ENCODE measurements around the gene CCR8.

CCR8 gene

DNA sequence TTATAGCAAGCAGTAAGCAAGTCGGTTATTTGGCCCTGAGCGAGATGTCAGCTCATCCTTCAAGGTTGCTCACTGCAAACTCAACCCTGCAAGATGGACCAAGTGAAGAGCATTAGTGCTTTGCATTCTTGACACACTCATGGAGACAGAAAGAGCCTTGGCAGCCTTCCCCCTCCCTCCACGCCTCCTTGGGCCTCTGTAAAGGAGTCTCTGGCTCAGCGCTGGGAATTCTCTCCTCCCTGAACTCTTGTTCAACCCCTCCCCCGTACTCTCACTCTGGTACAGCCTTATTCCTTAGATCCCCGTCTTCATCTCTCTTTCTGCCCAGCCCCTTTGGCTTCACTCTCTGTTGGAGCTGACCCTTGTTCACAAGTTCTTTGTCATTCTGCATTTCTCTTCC is 47.5 kb upstream of the CCR8 start:
- no peak overlapping the region for H2AFZ ChIP-seq (ENCODE audit: low read length)
- no peak overlapping the region for H2BK15ac ChIP-seq (ENCODE audit: low read length)
- H2BK12ac ChIP-seq (ENCODE audit: low read length): no peak overlapping the region
- H3K9ac ChIP-seq (ENCODE audit: low read depth, low read length, poor library complexity): no peak overlapping the region
- no peak overlapping the region for H2BK120ac ChIP-seq (ENCODE audit: low read depth, low read length)
- WGBS, 2 donors (ENCODE audit: extremely low coverage in 2 of 2, insufficient read length in 2 of 2, insufficient replicate concordance in 1 of 2): no CpG with 5 or more reads among the region's 6 CpGs
- no peak overlapping the region for H3K14ac ChIP-seq (ENCODE audit: low read length)
- peak overlapping the region in 1 of 2 donors; percentile 11 for H3K4me3 ChIP-seq (ENCODE audit: low read length in 2 of 2)
- H3K36me3 ChIP-seq (replicated peaks in 1 of 2; ENCODE audit: control insufficient read depth in 2 of 2, insufficient read depth in 2 of 2, low read length in 2 of 2): no peaks in the 10 kb centered on the region
- no peak overlapping the region for H3K4ac ChIP-seq (ENCODE audit: low read length)
- H4K91ac ChIP-seq (ENCODE audit: low read depth, low read length, poor library complexity): no peak overlapping the region
- no peak for DNase-seq (ENCODE audit: low spot score)
- H3K79me1 ChIP-seq (ENCODE audit: low read depth, low read length): no peaks in the 10 kb centered on the region
- H3K4me1 ChIP-seq (ENCODE audit: control insufficient read depth in 2 of 2, insufficient read depth in 1 of 2, low read depth in 1 of 2, low read length in 2 of 2): no peaks in the 10 kb centered on the region
- H2BK5ac ChIP-seq (ENCODE audit: low read length): no peak overlapping the region
- H3K27me3 ChIP-seq (ENCODE audit: control insufficient read depth in 3 of 3, insufficient read depth in 3 of 3, low read depth in 1 of 3, low read length in 3 of 3): peaks cover 0 to 4% (median 0%) of the 10 kb centered on the region in 3 experiments
- H3K9me3 ChIP-seq (replicated peaks in 1 of 2; ENCODE audit: control insufficient read depth in 2 of 2, insufficient read depth in 1 of 2, low read depth in 1 of 2, low read length in 2 of 2): no peaks in the 10 kb centered on the region
- H3K27ac ChIP-seq (replicated peaks; ENCODE audit: low read length): no peak overlapping the region
- H2AK5ac ChIP-seq (ENCODE audit: low read depth, low read length): no peak overlapping the region
- H3K4me2 ChIP-seq (ENCODE audit: insufficient read depth, low read length, poor library complexity, severe bottlenecking): no peak overlapping the region
- H4K8ac ChIP-seq (ENCODE audit: low read depth, low read length): no peak overlapping the region
- no peak overlapping the region for H3K23ac ChIP-seq (ENCODE audit: low read depth, low read length, poor library complexity)
- no peak overlapping the region for H3K18ac ChIP-seq (ENCODE audit: low read length)

DNA sequence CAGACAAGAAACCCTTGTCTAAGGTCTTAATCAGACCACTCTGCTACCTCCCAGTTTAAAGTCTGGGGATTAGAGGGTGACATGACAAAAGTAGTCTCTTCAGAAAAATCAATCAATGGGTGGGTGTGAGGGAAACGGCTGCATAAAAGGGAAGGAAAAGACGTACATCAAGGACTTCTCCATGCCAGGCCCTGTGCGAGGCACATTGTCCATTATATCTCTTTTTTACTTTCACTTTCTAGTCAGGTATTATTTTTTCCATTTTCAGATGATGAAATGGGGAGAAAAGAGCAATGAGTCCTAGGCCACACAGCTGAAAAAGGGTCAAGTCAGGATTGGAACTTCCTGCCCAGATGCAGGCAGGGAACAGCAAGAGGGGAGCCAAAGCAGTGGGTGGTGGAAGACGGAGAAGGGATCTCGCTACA is 45.0 kb upstream of the CCR8 start:
- H3K9me3 ChIP-seq (replicated peaks in 1 of 2; ENCODE audit: control insufficient read depth in 2 of 2, insufficient read depth in 1 of 2, low read depth in 1 of 2, low read length in 2 of 2): no peaks in the 10 kb centered on the region
- WGBS, 2 donors (ENCODE audit: extremely low coverage in 2 of 2, insufficient read length in 2 of 2, insufficient replicate concordance in 1 of 2): no CpG with 5 or more reads among the region's 5 CpGs
- H3K9ac ChIP-seq (ENCODE audit: low read depth, low read length, poor library complexity): no peak overlapping the region
- no peaks in the 10 kb centered on the region for H3K79me1 ChIP-seq (ENCODE audit: low read depth, low read length)
- no peak overlapping the region for H2BK120ac ChIP-seq (ENCODE audit: low read depth, low read length)
- no peak overlapping the region for H2AFZ ChIP-seq (ENCODE audit: low read length)
- DNase-seq (ENCODE audit: low spot score): no peak
- no peak overlapping the region for H2AK5ac ChIP-seq (ENCODE audit: low read depth, low read length)
- H3K4me2 ChIP-seq (ENCODE audit: insufficient read depth, low read length, poor library complexity, severe bottlenecking): no peak overlapping the region
- no peak overlapping the region for H4K91ac ChIP-seq (ENCODE audit: low read depth, low read length, poor library complexity)
- no peak overlapping the region for H3K14ac ChIP-seq (ENCODE audit: low read length)
- H2BK15ac ChIP-seq (ENCODE audit: low read length): no peak overlapping the region
- H3K27me3 ChIP-seq (ENCODE audit: control insufficient read depth in 3 of 3, insufficient read depth in 3 of 3, low read depth in 1 of 3, low read length in 3 of 3): peaks cover 0 to 4% (median 0%) of the 10 kb centered on the region in 3 experiments
- no peak overlapping the region for H3K4me3 ChIP-seq (ENCODE audit: low read length in 2 of 2)
- H3K18ac ChIP-seq (ENCODE audit: low read length): no peak overlapping the region
- no peak overlapping the region for H3K4ac ChIP-seq (ENCODE audit: low read length)
- no peaks in the 10 kb centered on the region for H3K36me3 ChIP-seq (replicated peaks in 1 of 2; ENCODE audit: control insufficient read depth in 2 of 2, insufficient read depth in 2 of 2, low read length in 2 of 2)
- no peak overlapping the region for H2BK12ac ChIP-seq (ENCODE audit: low read length)
- no peak overlapping the region for H4K8ac ChIP-seq (ENCODE audit: low read depth, low read length)
- no peaks in the 10 kb centered on the region for H3K4me1 ChIP-seq (ENCODE audit: control insufficient read depth in 2 of 2, insufficient read depth in 1 of 2, low read depth in 1 of 2, low read length in 2 of 2)
- H2BK5ac ChIP-seq (ENCODE audit: low read length): no peak overlapping the region
- no peak overlapping the region for H3K23ac ChIP-seq (ENCODE audit: low read depth, low read length, poor library complexity)
- no peak overlapping the region for H3K27ac ChIP-seq (replicated peaks; ENCODE audit: low read length)

GRCh38 chr3:39285332-39285731 is 44.2 kb upstream of the CCR8 start:
- H3K4me1 ChIP-seq (ENCODE audit: control insufficient read depth in 2 of 2, insufficient read depth in 1 of 2, low read depth in 1 of 2, low read length in 2 of 2): no peaks in the 10 kb centered on the region
- no peak for DNase-seq (ENCODE audit: low spot score)
- H2BK12ac ChIP-seq (ENCODE audit: low read length): no peak overlapping the region
- no peaks in the 10 kb centered on the region for H3K27me3 ChIP-seq (ENCODE audit: control insufficient read depth in 3 of 3, insufficient read depth in 3 of 3, low read depth in 1 of 3, low read length in 3 of 3)
- no peak overlapping the region for H4K8ac ChIP-seq (ENCODE audit: low read depth, low read length)
- H3K9me3 ChIP-seq (replicated peaks in 1 of 2; ENCODE audit: control insufficient read depth in 2 of 2, insufficient read depth in 1 of 2, low read depth in 1 of 2, low read length in 2 of 2): no peaks in the 10 kb centered on the region
- no peak overlapping the region for H4K91ac ChIP-seq (ENCODE audit: low read depth, low read length, poor library complexity)
- H3K18ac ChIP-seq (ENCODE audit: low read length): no peak overlapping the region
- H2BK120ac ChIP-seq (ENCODE audit: low read depth, low read length): no peak overlapping the region
- H3K4me2 ChIP-seq (ENCODE audit: insufficient read depth, low read length, poor library complexity, severe bottlenecking): no peak overlapping the region
- no peak overlapping the region for H2BK5ac ChIP-seq (ENCODE audit: low read length)
- no peak overlapping the region for H2AFZ ChIP-seq (ENCODE audit: low read length)
- no peak overlapping the region for H3K27ac ChIP-seq (replicated peaks; ENCODE audit: low read length)
- H3K9ac ChIP-seq (ENCODE audit: low read depth, low read length, poor library complexity): no peak overlapping the region
- H2AK5ac ChIP-seq (ENCODE audit: low read depth, low read length): no peak overlapping the region
- no peaks in the 10 kb centered on the region for H3K79me1 ChIP-seq (ENCODE audit: low read depth, low read length)
- no peaks in the 10 kb centered on the region for H3K36me3 ChIP-seq (replicated peaks in 1 of 2; ENCODE audit: control insufficient read depth in 2 of 2, insufficient read depth in 2 of 2, low read length in 2 of 2)
- H2BK15ac ChIP-seq (ENCODE audit: low read length): no peak overlapping the region
- no peak overlapping the region for H3K14ac ChIP-seq (ENCODE audit: low read length)
- H3K4ac ChIP-seq (ENCODE audit: low read length): no peak overlapping the region
- H3K23ac ChIP-seq (ENCODE audit: low read depth, low read length, poor library complexity): no peak overlapping the region
- no peak overlapping the region for H3K4me3 ChIP-seq (ENCODE audit: low read length in 2 of 2)

- H3K36me3 ChIP-seq (replicated peaks in 1 of 2; ENCODE audit: control insufficient read depth in 2 of 2, insufficient read depth in 2 of 2, low read length in 2 of 2): no peaks in the 10 kb centered on the region
- H2AK5ac ChIP-seq (ENCODE audit: low read depth, low read length): no peak overlapping the region
- no peaks in the 10 kb centered on the region for H3K79me1 ChIP-seq (ENCODE audit: low read depth, low read length)
- H3K9ac ChIP-seq (ENCODE audit: low read depth, low read length, poor library complexity): no peak overlapping the region
- no peak for DNase-seq (ENCODE audit: low spot score)
- H3K27me3 ChIP-seq (ENCODE audit: control insufficient read depth in 3 of 3, insufficient read depth in 3 of 3, low read depth in 1 of 3, low read length in 3 of 3): no peaks in the 10 kb centered on the region
- no peak overlapping the region for H3K18ac ChIP-seq (ENCODE audit: low read length)
- no peaks in the 10 kb centered on the region for H3K9me3 ChIP-seq (replicated peaks in 1 of 2; ENCODE audit: control insufficient read depth in 2 of 2, insufficient read depth in 1 of 2, low read depth in 1 of 2, low read length in 2 of 2)
- H3K14ac ChIP-seq (ENCODE audit: low read length): no peak overlapping the region
- no peak overlapping the region for H3K4me2 ChIP-seq (ENCODE audit: insufficient read depth, low read length, poor library complexity, severe bottlenecking)
- H3K4me3 ChIP-seq (ENCODE audit: low read length in 2 of 2): no peak overlapping the region
- no peaks in the 10 kb centered on the region for H3K4me1 ChIP-seq (ENCODE audit: control insufficient read depth in 2 of 2, insufficient read depth in 1 of 2, low read depth in 1 of 2, low read length in 2 of 2)
- H2BK12ac ChIP-seq (ENCODE audit: low read length): no peak overlapping the region
- no peak overlapping the region for H2BK5ac ChIP-seq (ENCODE audit: low read length)
- H2BK15ac ChIP-seq (ENCODE audit: low read length): no peak overlapping the region
- no peak overlapping the region for H3K27ac ChIP-seq (replicated peaks; ENCODE audit: low read length)
- H3K23ac ChIP-seq (ENCODE audit: low read depth, low read length, poor library complexity): no peak overlapping the region
- no peak overlapping the region for H4K91ac ChIP-seq (ENCODE audit: low read depth, low read length, poor library complexity)
- H2BK120ac ChIP-seq (ENCODE audit: low read depth, low read length): no peak overlapping the region
- no peak overlapping the region for H2AFZ ChIP-seq (ENCODE audit: low read length)
- WGBS, 2 donors (ENCODE audit: extremely low coverage in 2 of 2, insufficient read length in 2 of 2, insufficient replicate concordance in 1 of 2): no CpG with 5 or more reads among the region's 3 CpGs
- no peak overlapping the region for H3K4ac ChIP-seq (ENCODE audit: low read length)
- H4K8ac ChIP-seq (ENCODE audit: low read depth, low read length): no peak overlapping the region
These were observed 42.7 kb upstream of the CCR8 start for GRCh38 chr3:39286771-39287170.

Data from neuronal stem cell (in vitro differentiated cells).